Endothelial cell of umbilical vein (primary cell): Measurements from ENCODE around the gene MBNL2.

Experiments
- POLR2A ChIP-seq: IDR thresholded peaks from 2 replicates; pipeline ENCODE4 v1.6.1; 2012; ENCODE audit warnings: low read depth, mild to moderate bottlenecking, control low read depth, low read length
- POLR2AphosphoS5 ChIP-seq: IDR thresholded peaks from 2 replicates; pipeline ENCODE4 v1.6.1; 2012; ENCODE audit warnings: low read depth, mild to moderate bottlenecking, control low read depth, low read length, moderate library complexity; ENCODE audit not compliant: insufficient read depth
- TF ChIP-seq, protein P1 (sequence below), 2 donors: IDR thresholded peaks; 1 replicate in 1 of 2; 2 replicates in 1 of 2; pipeline ENCODE4 v1.5.1; 2011; ENCODE audit warnings: low read length in 2 of 2, mild to moderate bottlenecking in 2 of 2, moderate library complexity in 2 of 2, control low read depth in 1 of 2, inconsistent platforms in 1 of 2, low read depth in 1 of 2; ENCODE audit not compliant: insufficient read depth in 1 of 2; ENCODE audit errors: extremely low read depth in 1 of 2

DNA sequence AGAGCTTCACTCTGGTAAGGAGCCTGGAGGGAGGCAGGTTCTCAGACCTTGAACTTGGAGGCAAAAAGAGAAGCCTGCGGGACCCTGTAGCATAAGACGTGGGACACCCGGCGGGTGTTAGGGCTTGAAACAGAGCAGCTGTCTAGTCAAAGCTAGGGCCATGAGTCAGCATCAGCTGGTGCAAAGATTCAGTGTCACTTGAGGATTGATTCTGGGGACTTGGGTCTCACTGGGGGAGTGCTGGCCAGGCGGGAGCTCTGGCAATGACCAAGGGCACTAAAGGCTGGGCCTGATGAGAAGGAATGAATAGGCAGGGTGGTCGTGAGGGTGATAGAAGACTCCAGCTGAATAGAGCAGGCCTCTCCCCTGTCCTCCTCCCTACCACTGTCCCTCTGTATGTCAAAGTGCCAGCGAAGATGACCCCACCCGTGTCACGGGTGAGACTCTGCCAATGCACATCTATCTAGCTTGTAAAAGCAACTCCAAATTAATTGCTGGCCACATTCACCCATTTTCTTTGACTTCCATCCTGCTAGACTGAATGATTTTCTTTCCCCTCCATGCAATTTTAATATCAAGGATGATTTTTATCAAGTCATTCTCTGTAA, 97.1 kb downstream of the MBNL2 start:
- TF ChIP-seq, protein P1, sequence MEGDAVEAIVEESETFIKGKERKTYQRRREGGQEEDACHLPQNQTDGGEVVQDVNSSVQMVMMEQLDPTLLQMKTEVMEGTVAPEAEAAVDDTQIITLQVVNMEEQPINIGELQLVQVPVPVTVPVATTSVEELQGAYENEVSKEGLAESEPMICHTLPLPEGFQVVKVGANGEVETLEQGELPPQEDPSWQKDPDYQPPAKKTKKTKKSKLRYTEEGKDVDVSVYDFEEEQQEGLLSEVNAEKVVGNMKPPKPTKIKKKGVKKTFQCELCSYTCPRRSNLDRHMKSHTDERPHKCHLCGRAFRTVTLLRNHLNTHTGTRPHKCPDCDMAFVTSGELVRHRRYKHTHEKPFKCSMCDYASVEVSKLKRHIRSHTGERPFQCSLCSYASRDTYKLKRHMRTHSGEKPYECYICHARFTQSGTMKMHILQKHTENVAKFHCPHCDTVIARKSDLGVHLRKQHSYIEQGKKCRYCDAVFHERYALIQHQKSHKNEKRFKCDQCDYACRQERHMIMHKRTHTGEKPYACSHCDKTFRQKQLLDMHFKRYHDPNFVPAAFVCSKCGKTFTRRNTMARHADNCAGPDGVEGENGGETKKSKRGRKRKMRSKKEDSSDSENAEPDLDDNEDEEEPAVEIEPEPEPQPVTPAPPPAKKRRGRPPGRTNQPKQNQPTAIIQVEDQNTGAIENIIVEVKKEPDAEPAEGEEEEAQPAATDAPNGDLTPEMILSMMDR (IDR thresholded peaks at IDR 0.05; ENCODE audit: extremely low read depth in 1 of 2, insufficient read depth in 1 of 2, low read depth in 1 of 2, low read length in 2 of 2), result no peak
- TF ChIP-seq POLR2A (no peak), POLR2AphosphoS5 (no peak)
